Activated effector memory CD4-positive, alpha-beta T cell treated with Interleukin-2 at 50 U/mL for 16 hours (primary cell): ENCODE measurements around the gene ADRB2.
"Not testable (repeated sequence)": the region's sequence is repeated elsewhere in the genome, so short reads cannot be mapped to it uniquely, and the experiment has no call there.

Experiments
- DNase-seq: peaks from one replicate; pipeline ENCODE4 v3.0.0-alpha.2; 2020

The ADRB2 gene

DNA sequence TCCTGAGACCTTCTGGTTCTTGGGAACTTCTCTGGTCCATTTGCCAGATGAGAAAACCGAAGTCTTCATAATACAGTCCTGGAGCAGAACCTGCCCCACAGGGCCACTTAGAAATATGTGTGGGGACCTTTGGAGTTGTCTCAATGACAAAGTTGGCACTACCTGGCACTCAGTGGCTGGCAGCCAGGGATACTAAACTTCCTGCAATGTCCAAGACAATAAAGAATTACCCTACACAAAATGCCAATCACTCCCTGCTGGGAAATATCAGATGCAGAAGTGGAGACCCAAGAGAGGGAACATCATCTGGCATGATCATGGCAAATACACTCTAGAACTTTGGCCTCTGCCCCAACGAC, 29.6 kb downstream of the ADRB2 start:
- DNase-seq, result no peak

GRCh38 chr5:148856424-148856823, 30.0 kb downstream of the ADRB2 start:
- no peak for DNase-seq

GRCh38 chr5:148857474-148857873, 31.1 kb downstream of the ADRB2 start:
- DNase-seq, result no peak

DNA sequence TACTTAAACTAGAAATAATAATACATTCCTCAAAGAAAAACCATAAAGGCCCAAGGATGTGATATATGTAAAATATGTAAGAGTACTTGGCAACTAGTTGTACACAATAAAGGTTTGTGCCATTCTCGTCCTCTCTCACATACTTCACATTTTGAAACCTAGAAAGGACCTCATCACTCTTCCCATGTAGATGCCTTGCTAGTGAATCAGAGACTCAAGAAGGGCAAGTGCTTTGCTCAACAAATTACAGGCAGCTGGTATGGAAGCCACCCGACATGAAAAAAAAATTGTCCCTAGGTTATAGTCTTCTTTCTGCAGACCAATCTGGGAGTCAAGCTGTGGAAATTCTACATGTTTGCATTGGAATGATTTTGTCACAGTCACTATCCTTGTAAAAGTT, 31.7 kb downstream of the ADRB2 start:
- no peak for DNase-seq

GRCh38 chr5:148858547-148858946, 32.1 kb downstream of the ADRB2 start:
- DNase-seq, result no peak

DNA sequence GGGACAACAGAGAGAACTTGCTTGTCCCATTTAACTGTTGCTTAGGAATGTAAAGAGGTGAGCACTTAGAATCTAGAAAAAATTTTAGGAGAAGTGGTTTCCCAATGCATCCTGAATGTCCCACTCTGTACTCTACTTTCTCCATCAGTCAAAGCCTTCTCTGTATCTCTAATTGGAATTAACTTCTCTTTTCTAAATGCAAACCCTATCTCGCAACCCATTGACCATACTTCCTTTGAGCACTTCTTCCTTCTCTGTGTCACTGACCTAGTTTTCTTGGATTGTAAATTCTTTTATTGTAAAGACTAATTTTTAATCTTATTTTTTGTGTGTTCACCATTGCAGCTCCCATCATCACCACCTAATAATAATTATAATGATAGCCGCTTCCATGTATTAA, 33.3 kb downstream of the ADRB2 start:
- no peak for DNase-seq

GRCh38 chr5:148860599-148860998, 34.2 kb downstream of the ADRB2 start:
- DNase-seq, result no peak

- no peak for DNase-seq
These were observed 34.7 kb downstream of the ADRB2 start for GRCh38 chr5:148861088-148861487.

DNA sequence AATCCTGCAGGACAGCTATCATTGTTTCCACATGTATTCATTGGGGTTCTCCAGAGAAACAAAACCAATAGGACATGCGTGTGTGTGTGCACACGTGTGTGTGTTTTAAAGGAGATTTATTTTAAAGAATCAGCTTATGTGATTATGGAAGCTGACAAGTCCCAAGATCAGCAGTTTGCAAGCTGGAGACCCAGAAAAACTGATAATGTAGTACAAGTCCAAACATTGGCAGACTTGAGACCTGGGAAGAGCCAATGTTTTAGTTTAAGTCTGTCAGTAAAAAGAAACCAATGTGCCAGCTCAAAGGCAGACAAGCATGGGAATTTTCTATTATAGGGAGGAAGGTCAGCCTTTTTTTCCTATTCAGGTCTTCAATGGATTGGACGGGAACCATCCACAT, 35.3 kb downstream of the ADRB2 start:
- no peak for DNase-seq

DNA sequence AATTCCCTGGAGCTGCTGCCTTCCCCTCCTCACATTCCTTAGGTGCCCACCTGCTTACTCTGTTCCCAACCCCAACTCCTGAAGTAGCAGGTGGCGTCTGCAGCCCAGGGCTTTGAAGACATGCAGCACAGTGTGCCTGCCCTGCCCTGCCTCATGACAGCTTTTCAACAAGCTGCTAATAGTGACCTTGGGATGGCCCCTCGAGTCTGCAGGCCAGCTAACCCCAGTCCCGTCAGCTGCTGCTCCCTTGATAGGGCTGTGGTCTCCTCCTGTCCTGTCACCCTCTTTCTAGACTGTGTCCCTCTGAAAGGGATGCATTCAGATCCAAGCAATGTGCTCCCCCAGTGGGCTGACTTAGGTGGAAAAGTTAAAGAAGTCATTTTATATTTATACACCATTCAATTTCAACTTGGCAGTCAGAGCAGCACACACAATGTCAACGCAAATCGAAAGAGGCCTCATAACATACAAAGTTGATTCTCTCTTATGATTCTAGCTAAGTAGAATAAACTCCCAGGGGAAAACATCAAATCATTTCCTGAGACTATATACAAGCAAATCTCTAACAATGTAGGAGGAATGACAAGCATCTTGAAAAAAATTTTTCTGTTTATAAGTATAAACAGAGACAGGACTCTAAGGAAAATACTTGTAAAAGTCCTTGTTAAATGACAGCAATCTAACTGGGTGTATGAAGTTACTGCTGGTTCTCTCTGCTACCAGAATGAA, 37.9 kb downstream of the ADRB2 start:
- no peak for DNase-seq

DNA sequence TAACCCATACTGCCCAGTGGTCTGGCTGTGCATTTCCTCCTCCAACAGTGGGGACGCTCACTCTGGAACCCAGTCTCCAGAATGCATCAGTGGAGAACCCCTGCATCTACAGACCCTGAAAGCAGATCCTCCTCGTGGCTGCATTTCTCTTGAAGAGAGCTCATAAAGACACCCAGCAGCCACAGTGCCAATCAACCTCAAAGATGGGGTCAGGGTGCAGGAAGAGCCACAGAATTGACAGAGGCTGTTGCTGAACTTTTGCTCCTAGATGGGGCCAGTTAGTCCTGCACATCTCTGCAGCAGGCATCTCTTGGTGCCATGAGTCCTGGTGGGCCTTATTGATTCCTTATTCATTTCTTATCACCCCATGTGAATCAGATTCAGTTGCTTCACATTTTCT, 39.6 kb downstream of the ADRB2 start:
- no peak for DNase-seq

GRCh38 chr5:148873120-148873519, 46.7 kb downstream of the ADRB2 start:
- no peak for DNase-seq

GRCh38 chr5:148873690-148874485, 47.5 kb downstream of the ADRB2 start:
- no peak for DNase-seq

GRCh38 chr5:148875205-148875875, 48.9 kb downstream of the ADRB2 start:
- no peak for DNase-seq

DNA sequence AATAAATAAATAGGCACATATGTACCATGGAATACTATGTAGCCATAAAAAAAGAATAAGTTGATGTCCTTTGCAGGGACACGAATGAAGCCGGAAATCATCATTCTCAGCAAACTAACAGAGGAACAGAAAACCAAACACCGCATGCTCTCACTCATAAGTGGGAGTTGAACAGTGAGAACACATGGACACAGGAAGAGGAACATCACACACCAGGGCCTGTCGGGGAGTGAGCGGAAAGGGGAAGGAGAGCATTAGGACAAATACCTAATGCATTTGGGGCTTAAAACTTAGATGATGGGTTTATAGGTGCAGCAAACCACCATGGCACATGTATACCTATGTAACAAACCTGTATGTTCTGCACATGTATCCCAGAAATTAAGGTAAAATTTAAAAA, 51.0 kb downstream of the ADRB2 start:
- not testable (repeated sequence) for DNase-seq
